ENCODE measurements around the gene GDA. TPM values are rescaled to one million over a fixed set of nuclear protein-coding genes. Genes with fewer than 3 reads are reported as not detected.

Gene GDA
- total and polyA plus RNA-seq, 12 donors = 0.11 to 5.5 (median 0.39) TPM; not detected in 3

DNA sequence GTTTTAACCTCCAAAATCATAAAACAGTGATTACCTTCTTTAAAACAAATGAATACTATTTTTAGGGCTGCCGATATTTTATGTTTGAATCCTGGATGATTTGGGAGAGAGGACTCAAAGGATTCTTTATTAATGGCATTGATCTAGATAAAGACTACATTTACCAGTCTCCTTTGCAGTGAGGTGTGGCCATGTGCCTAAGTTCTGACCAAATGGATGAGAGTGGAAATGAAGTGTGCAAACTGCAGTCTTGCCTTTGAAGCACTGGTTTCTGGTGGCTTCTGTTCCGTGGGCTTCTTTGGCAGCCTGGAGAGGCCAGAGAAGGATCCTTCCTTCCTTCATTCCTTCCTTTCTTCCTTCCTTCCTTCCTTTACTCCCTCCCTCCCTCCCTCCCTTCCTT is 24.3 kb upstream of the GDA start:
- Histone ChIP-seq H3K4me3 (no peak overlapping the region), H3K9me3 (no peaks in the 10 kb centered on the region), H3K4me1 (no peaks in the 10 kb centered on the region), H3K27me3 (no peaks in the 10 kb centered on the region), H3K27ac (no peak overlapping the region), H3K36me3 (no peaks in the 10 kb centered on the region)
- ATAC-seq (no peak), DNase-seq (no peak)
- TF ChIP-seq, protein P1, sequence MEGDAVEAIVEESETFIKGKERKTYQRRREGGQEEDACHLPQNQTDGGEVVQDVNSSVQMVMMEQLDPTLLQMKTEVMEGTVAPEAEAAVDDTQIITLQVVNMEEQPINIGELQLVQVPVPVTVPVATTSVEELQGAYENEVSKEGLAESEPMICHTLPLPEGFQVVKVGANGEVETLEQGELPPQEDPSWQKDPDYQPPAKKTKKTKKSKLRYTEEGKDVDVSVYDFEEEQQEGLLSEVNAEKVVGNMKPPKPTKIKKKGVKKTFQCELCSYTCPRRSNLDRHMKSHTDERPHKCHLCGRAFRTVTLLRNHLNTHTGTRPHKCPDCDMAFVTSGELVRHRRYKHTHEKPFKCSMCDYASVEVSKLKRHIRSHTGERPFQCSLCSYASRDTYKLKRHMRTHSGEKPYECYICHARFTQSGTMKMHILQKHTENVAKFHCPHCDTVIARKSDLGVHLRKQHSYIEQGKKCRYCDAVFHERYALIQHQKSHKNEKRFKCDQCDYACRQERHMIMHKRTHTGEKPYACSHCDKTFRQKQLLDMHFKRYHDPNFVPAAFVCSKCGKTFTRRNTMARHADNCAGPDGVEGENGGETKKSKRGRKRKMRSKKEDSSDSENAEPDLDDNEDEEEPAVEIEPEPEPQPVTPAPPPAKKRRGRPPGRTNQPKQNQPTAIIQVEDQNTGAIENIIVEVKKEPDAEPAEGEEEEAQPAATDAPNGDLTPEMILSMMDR (IDR thresholded peaks at IDR 0.05) = no peak
- intact Hi-C loops (cut with DNase I) = no loop called here
- 73 to 82% methylated on average over 2 of the region's 2 CpGs for WGBS, 2 donors

DNA sequence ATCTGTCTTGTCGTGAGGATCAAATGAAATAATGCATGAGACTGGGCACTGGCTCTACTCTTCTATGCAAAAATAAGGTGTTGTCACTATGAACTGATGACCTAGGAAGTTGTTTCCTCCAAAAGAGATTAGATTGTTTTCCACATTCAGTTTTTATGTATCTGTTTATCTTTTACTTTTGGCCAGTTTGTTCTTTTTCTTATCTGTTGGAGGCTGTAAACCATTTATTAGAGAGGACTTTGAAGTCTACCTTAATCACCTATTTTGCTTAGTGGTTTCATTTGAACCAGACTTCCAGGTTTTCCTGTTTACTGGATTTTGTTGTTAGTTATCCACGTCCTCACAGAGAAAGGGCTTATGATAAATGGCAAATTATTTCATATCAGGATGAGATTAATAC is 21.5 kb upstream of the GDA start:
- no peak for DNase-seq
- intact Hi-C loops (cut with DNase I) = no loop called here
- no peaks in the 10 kb centered on the region for H3K9me3 ChIP-seq
- no peak overlapping the region for H3K4me3 ChIP-seq
- H3K27me3 ChIP-seq = no peaks in the 10 kb centered on the region
- ATAC-seq = no peak
- H3K4me1 ChIP-seq = no peaks in the 10 kb centered on the region
- TF ChIP-seq, protein P1 (IDR thresholded peaks at IDR 0.05) = no peak
- H3K36me3 ChIP-seq = no peaks in the 10 kb centered on the region
- WGBS, 2 donors = 22 to 27% methylated on average over 2 of the region's 2 CpGs
- no peak overlapping the region for H3K27ac ChIP-seq

DNA sequence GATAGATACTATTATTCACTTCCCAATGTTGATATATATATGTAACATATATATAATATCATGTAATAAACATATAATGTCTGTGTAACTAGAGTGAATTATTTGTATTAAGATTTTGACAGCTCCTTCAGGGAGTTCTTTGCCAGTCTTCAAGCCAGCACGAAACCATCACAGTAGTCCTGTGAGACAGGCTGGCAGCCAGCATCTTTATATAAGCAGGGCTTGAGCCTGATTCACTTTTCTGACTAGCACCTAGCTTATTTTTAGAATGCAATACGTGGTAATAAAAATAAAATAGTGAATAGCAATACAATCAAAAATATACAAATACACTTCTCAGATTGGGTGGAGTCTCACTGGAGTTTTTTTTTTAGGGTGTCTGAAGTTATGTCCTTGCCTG is 20.7 kb upstream of the GDA start:
- Histone ChIP-seq H3K4me3 (no peak overlapping the region), H3K27me3 (no peaks in the 10 kb centered on the region), H3K9me3 (no peaks in the 10 kb centered on the region), H3K4me1 (no peaks in the 10 kb centered on the region), H3K27ac (no peak overlapping the region), H3K36me3 (no peaks in the 10 kb centered on the region)
- intact Hi-C loops (cut with DNase I) = no loop called here
- no peak for DNase-seq
- TF ChIP-seq, protein P1 (IDR thresholded peaks at IDR 0.05) = no peak
- peak in 1 of 8 donors; percentile 51 for ATAC-seq
- 23 to 32% methylated on average over 2 of the region's 2 CpGs for WGBS, 2 donors

DNA sequence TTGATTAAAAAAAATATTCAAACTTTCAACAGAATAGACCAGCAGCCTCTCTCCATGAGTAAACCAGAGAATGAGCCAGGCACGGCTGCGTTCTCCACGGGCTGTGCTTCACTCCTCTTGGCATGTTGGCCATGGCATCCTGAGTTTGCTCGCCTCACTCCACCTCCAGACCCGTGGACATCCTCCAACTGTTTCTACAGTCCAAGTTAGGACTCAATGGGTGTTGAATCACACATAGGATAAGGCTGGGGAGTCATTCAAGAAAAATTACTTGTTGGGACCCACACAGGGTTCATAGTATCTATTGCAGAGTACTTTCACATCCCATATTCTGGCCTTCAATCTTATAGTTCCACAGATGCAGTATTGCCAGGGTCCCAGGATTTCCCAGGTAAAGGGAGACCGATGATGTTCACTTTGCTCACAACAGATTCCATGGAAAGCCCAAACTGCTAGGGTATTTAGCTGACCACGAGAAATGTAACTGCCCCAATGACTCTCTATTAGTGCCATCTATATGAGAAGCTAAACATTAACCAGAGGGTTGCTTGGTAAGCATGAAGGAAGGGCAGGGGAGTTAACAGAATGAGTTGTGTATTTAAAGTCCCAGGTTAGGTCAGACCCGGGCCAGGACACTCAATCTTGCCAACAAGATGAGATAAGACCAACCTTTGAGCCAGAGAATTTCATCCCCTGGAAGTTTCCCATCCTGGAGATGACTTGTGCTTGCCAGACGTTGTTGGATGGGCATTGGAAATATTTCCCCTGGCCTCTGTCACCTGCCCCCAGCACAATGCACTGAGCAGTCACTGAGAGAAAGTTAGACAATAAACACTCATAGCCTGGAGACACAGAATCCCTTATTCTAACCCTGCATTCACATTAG is 19.7 kb upstream of the GDA start:
- no peak overlapping the region for H3K4me3 ChIP-seq
- H3K27ac ChIP-seq = peak overlapping the region in 1 of 10 donors; percentile 1
- 49 to 52% methylated on average over 9 of the region's 9 CpGs for WGBS, 2 donors
- intact Hi-C loops (cut with DNase I) = loop anchor here in 1 of 10 donors (10.0 kb wide), 1 partner anchor 65 kb away; no protein-coding TSS in a partner anchor
- no peaks in the 10 kb centered on the region for H3K4me1 ChIP-seq
- no peaks in the 10 kb centered on the region for H3K36me3 ChIP-seq
- no peak for DNase-seq
- peak in 1 of 8 donors; percentile 55 for ATAC-seq
- no peaks in the 10 kb centered on the region for H3K27me3 ChIP-seq
- no peaks in the 10 kb centered on the region for H3K9me3 ChIP-seq
- TF ChIP-seq, protein P1 (IDR thresholded peaks at IDR 0.05) = no peak
